ENCODE results near the gene HPSE2.
A peak's percentile ranks its signal among the peaks of the same experiment; 100 is the strongest.

HPSE2 gene

GRCh38 chr10:98422182-98422581 is 813.5 kb downstream of the HPSE2 start:
- no peak for DNase-seq

- DNase-seq: no peak
Observed at GRCh38 chr10:98420786-98421185, 814.9 kb downstream of the HPSE2 start.

DNA sequence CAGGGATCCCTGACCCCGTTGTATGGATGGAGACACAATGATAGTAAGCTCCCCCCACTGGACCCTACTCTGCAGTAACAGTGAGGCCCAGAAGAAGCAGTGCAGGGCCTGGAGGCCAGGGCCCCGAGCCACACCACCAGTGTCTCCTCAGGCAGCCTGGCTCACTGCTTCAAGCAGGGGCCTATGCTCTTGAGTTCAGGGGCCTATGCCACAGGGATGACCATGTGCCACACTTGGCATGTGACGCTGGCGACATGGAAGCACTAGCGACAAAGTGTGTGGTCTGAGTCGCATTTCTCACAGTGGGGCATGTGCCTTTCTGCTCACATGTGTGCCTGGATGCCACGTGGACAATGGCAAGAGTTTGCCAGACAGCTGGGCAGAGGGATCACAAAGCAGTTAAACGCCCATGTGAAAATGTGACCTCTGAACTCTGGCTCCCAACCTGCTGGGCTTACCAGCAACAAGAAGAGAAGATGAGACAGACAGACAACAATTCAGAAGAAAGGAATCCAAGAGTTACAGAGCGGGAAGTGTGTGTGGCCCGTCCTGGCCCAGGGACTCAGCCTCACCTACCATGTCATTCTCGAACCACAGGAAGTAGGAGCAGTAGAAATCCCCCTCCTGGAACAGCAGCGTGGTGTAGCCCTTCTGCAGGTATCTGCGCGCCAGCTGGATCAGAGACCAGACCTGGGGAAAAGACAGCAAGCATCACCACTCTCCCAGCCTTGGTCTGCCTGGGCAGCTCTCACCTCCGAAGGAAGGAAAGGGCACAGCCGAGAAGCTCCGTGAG is 816.0 kb downstream of the HPSE2 start:
- no peak for DNase-seq

DNA sequence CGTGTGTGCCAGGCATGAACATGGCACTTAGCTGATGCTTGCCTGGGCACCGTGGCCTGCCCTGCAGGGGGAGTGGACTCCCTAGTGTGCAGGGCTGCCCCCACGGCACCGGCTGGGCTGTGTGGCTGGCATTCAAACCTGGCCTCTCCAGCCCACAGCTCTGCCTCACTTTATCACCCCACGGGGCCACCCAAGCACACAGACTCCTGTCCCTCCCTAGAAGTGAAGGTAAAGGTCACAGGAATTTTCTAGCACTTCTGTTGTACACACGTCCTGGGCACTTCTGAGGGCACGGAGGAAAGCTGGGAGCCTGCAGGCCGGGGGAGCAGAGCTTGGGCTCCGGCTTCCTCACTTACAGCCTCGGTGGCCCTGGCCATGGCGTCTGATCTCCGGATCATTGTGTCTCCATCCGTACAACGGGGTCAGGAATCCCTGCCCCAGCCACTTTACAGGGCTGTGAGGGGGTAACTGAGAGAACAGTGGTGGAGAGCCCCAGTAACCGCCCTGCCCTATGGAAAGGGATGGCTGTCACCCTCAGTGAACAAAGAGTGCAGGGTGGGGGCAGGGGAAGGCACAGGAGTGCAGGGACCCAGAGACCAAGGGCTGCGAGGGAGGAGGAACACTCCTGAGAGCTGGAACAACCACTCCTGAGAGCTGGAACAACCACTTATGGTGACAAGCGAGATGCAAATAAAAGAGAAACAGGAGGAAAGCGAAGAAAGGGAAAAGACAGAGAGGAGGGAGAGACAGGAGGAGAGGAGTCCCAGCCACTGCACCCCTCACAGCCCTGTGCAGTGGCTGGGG is 816.8 kb downstream of the HPSE2 start:
- DNase-seq: no peak

GRCh38 chr10:98417973-98418664 is 817.5 kb downstream of the HPSE2 start:
- DNase-seq: no peak

GRCh38 chr10:98417481-98417959 is 818.1 kb downstream of the HPSE2 start:
- no peak for DNase-seq

DNA sequence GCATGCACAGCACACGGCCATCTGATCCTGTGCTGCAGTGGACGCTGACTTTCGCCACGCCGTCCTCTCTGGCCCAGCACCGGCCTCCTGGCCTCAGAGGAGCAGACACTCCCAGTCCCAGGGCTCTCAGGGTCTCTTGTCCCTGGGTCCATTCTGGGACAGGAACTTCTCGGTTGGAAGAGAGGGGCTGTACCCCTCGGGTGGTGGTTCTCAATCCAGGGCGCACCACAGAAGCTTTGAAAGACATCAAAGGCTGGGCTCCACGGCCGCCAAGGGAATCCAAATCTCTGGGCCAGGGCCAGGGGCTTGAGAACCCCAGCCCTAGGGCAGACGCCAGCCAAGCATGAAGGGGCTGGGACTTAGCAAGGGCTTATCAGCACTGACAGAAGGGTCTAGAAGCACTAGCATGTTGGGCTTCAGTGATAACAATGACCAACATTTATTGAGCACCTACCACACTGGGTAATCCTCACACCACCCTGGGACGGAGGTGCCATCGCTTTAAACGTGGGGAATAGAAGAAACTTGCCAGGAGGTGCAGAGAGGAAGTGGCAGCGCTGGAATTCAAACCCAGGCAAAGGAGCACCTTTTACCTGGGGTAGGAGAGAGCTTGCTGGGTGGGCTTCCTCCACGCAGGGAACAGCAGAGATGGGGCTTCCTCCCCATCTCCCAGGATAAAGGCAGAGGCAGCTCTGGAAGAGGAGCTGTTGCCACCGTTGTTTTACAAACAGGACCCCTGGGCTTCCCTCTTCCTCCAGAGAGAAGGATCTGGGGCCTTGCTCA is 818.9 kb downstream of the HPSE2 start:
- DNase-seq: no peak

DNA sequence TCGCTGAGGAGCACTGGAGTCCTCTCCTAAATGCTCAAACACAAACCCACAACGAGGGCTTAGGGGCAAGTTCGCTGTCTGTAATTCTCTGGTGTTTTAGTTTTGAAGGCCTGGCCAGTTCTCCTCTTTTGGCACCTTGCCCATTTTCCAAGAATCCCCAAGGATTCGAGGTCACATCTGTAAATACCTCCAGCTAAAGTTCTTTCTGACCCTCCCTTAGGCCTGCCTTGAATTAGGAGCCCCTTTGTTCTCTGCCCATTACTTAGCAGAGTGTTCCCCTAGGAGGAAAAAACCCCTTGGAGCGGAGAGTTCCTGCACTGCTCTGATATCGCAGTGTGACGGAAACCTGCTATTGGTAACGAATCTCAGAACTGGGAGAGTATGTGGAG is 819.9 kb downstream of the HPSE2 start:
- DNase-seq: no peak

DNA sequence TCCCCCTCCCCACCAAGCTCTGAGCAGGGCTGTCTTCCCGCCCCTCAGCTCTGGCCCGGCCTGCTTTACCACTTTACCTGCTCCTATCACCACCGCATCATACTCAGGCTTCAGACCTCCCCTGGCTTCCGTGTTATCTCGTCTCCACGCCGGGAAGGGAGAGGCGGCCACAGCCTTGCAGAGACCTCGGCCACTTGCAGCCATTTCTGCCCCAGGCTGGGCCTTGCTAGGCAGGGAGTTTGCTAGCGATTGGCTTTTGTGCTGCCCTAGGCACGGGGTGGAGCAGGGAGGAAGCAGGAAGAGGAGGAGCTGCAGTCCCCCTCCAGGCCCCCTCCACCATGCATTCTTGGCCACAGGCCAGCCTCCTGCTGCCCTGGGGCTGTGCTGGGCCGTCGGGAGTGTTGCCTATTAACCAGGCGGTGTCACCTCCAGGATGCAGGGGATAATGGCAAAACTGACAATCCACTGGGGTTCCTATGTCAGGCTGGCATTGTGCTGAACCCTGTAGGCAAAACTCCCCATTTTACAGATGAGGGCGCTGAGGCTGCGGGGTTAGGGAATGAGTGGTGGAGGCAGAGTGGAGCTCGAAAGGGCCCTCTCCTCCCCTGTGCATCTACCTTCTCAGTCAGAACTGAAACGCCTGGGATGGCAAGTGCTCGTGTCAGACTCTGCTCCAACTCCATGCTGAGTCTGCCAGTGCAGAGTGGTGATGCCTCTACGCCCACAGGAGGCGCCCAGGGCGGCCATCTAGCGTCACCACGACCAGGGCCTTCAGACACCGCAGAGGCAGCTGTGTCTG is 820.5 kb downstream of the HPSE2 start, which contains the start of gene PYROXD2:
PYROXD2 (minus strand) TSS at position 251 of the 799 bp plus-strand sequence; CDS start at position 204, 47 bp downstream.
- peak; percentile 83 to 91 for DNase-seq

DNA sequence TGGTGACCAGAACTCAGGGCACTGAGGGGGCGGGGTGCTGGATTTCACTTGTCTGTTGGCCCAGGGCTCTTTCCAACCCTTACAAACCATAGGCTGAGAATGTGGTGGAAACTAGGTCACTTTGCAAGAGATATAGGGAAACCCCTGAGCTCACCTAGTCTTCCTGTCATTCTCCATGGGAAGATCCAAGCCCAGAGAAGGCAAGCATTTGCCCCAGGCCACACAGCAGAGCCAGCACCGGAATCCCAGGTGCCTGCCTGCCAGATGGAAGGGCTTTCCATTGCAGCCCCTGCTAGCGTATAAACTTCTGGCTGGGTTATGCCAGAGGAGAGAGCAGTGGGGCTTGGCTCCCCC is 821.1 kb downstream of the HPSE2 start:
- DNase-seq: no peak

GRCh38 chr10:98411768-98412167 is 823.9 kb downstream of the HPSE2 start:
- no peak for DNase-seq

- no peak for DNase-seq
Observed at GRCh38 chr10:98411166-98411565, 824.5 kb downstream of the HPSE2 start.

- DNase-seq: no peak
Observed at GRCh38 chr10:98410759-98411158, 824.9 kb downstream of the HPSE2 start.

- no peak for DNase-seq
Observed at GRCh38 chr10:98410135-98410743, 825.4 kb downstream of the HPSE2 start.

GRCh38 chr10:98408799-98409198 is 826.9 kb downstream of the HPSE2 start:
- DNase-seq: no peak

DNA sequence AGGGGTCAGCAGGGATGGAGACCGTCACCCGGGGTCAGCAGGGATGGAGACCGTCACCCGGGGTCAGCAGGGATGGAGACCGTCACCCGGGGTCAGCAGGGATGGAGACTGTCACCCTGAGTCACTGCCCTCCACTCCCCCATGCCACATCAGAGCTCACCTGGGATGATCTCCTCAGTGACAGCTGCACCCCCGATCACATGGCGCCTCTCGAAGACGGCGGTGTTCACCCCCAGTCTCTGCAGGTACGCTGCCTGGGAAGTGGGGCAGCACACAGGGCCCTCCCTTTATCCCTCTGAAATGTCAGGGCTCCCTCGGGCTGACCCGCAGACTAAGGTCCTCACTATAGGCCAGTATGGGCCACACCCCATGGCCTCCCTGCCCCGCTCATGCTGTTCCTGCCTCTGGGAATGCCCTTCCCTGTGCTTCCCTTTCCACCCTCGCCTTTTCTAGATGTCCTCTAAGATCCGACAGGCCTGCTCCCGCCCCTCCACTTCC is 827.9 kb downstream of the HPSE2 start:
- DNase-seq: no peak

Measured in NCI-H2081 (cell line).